ENCODE results near the gene DKK1. TPM values are rescaled to one million over a fixed set of nuclear protein-coding genes. Genes with fewer than 3 reads are reported as not detected.

Gene DKK1
- total RNA-seq, 1 donor = 0.27 TPM

GRCh38 chr10:52316001-52316400 is 1.9 kb downstream of the DKK1 start:
- peak in 1 of 3 donors; percentile 34 for DNase-seq (ENCODE audit: low read depth in 2 of 3, low spot score in 2 of 3)

DNA sequence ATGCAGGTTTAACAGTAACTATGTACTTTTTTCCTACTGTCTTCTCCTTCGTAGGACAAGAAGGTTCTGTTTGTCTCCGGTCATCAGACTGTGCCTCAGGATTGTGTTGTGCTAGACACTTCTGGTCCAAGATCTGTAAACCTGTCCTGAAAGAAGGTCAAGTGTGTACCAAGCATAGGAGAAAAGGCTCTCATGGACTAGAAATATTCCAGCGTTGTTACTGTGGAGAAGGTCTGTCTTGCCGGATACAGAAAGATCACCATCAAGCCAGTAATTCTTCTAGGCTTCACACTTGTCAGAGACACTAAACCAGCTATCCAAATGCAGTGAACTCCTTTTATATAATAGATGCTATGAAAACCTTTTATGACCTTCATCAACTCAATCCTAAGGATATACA is 2.4 kb downstream of the DKK1 start:
- no peak for DNase-seq (ENCODE audit: low read depth in 2 of 3, low spot score in 2 of 3)

DNA sequence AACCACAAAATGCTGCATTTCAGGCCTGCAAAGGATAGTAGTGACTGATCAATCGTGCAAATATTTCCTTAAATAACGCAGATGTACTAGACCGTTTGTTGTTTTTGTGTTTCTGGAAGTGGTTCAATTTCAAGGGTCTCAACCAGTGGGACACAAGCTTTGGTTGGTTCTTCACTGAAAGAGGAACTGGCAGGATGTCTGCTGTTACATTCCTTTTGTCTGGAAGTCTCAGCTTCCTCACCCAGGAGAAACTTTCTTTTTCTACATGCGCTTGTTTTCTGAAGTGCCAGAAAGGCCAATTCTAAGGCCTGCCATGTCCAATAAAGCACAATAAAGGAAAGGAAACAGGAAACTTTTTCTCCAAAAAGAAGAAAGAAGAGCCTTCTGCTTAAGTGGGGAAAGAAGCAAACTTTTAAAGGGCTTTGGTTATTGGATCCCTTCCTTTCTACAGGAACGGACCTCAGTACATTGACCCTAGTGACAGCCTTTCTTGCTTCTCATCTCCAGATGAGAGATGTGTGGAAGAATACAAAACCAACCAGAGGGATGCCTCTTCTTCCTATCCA is 4.1 kb downstream of the DKK1 start:
- no peak for DNase-seq (ENCODE audit: low read depth in 2 of 3, low spot score in 2 of 3)

- no peak for DNase-seq (ENCODE audit: low read depth in 2 of 3, low spot score in 2 of 3)
Observed at GRCh38 chr10:52318822-52319464, 4.9 kb downstream of the DKK1 start.

DNA sequence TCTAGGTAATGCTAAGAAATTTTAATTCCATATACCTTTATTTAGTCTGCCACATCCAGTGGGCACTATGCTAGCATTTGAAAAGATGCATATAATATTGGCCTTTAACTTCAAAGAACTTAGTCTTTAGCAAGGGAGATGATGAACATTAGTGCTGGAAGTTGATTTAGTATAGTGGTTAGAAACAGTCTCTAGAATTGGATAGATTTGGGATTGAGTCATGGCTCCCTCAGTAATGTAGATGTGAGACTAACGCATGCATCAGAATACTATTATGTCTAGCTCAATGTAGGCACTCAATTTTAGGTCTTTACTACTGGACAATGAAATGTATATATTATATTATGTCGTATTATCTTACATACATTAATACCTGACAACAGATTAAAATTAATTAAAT is 5.8 kb downstream of the DKK1 start:
- DNase-seq (ENCODE audit: low read depth in 2 of 3, low spot score in 2 of 3) = no peak

- DNase-seq (ENCODE audit: low read depth in 2 of 3, low spot score in 2 of 3) = no peak
Observed at GRCh38 chr10:52322323-52322722, 8.2 kb downstream of the DKK1 start.

- DNase-seq (ENCODE audit: low read depth in 2 of 3, low spot score in 2 of 3) = no peak
Observed at GRCh38 chr10:52322936-52323335, 8.9 kb downstream of the DKK1 start.

DNA sequence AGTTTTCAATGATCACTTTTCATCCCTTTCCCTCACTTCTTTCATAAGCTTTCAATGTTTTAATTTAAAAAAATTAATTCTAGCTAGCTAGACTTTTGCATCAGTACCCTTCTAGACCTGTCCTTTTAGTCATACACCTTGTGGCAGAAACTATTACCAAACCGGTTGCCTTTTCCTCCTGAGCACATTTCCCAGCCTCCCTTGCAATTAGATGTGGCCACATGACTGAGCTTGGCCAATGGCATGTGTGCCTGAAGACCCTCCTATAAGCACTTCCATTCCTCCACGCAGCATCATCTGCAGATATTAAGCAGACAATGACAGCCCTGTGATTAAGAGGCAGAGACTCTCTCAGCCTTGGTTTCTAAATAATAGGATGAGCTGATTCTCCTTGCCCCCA is 12.3 kb downstream of the DKK1 start:
- DNase-seq (ENCODE audit: low read depth in 2 of 3, low spot score in 2 of 3) = no peak

- no peak for DNase-seq (ENCODE audit: low read depth in 2 of 3, low spot score in 2 of 3)
Observed at GRCh38 chr10:52331638-52332364, 17.7 kb downstream of the DKK1 start.

DNA sequence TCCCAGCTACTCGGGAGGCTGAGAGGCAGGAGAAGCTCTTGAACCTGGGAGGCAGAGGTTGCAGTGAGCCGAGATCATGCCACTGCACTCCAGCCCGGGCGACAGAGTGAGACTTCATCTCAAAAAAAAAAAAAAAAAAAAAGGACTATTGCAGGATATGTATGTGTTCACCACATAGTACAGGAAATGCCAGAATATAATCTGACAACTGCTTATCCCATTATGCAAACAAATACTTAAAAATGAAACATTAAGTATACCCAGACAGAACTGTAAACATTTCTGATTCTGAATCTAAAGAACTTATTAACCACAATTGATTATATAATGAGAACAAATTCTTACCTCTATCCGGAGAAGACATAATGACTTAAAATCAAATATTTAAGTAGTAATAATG is 18.7 kb downstream of the DKK1 start:
- DNase-seq (ENCODE audit: low read depth in 2 of 3, low spot score in 2 of 3) = no peak

DNA sequence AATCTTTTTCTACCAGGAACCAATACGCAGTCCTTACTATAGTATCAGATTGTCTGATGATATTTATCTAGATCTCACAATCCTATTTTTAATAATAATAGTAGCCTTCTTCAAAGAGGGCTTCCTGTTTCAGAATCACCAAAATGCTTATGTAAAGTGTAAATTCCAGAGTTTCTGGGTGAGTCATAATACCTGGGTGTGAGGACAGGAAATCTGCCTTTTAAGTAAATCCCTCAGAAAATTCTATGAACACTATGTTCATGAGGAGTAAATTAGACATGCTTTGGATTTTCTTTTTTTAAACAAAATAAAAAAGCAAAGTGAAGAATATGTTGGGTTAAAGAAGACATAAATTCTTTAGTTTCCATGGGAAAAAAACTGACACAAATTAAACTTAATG is 20.5 kb downstream of the DKK1 start:
- no peak for DNase-seq (ENCODE audit: low read depth in 2 of 3, low spot score in 2 of 3)

- no peak for DNase-seq (ENCODE audit: low read depth in 2 of 3, low spot score in 2 of 3)
Observed at GRCh38 chr10:52335665-52336064, 21.6 kb downstream of the DKK1 start.

DNA sequence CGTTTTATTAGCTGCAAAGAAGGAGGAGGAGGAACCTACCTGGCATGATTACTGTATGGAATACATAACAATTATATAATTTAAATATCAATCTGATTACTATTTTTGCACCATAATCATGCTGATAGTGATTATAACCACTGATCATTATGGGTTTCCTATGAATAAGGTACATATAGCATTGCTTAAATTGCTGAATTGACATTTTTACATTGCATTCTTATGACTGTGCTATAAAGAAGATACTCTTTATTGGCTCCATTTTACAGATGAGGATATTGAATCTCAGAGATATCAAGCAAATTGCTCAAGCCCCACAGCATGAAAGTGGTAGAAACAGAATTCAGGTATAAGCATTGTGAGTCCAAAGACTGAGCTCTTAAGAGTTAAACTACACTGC is 23.1 kb downstream of the DKK1 start:
- DNase-seq (ENCODE audit: low read depth in 2 of 3, low spot score in 2 of 3) = no peak

- DNase-seq (ENCODE audit: low read depth in 2 of 3, low spot score in 2 of 3) = no peak
Observed at GRCh38 chr10:52343439-52343838, 29.4 kb downstream of the DKK1 start.

GRCh38 chr10:52346394-52347326 is 32.6 kb downstream of the DKK1 start:
- DNase-seq (ENCODE audit: low read depth in 2 of 3, low spot score in 2 of 3) = no peak

GRCh38 chr10:52347327-52347667 is 33.2 kb downstream of the DKK1 start:
- DNase-seq (ENCODE audit: low read depth in 2 of 3, low spot score in 2 of 3) = no peak

GRCh38 chr10:52348037-52348564 is 34.0 kb downstream of the DKK1 start:
- DNase-seq (ENCODE audit: low read depth in 2 of 3, low spot score in 2 of 3) = no peak

- DNase-seq (ENCODE audit: low read depth in 2 of 3, low spot score in 2 of 3) = no peak
Observed at GRCh38 chr10:52351914-52352330, 37.8 kb downstream of the DKK1 start.

- DNase-seq (ENCODE audit: low read depth in 2 of 3, low spot score in 2 of 3) = no peak
Observed at GRCh38 chr10:52353205-52353604, 39.1 kb downstream of the DKK1 start.

DNA sequence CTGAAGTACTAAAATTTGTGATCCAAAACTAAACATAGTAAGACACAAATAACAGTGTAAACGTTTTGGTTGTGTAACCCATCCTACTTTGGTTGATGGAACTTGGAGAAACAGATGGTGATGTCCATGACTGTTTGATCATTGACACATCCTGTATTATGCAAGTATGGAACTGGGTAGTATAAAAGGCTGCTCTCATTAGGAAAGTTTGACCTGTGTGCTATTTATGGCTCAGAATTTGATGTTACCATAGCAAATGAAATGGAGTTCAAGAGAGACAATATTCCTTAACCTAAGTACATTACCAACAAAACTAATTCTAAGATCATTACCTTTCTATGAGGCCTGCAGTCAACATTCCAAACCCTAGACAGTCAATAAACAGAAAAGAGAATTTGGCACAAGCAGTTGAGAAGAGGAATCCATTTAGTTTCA is 39.9 kb downstream of the DKK1 start:
- DNase-seq (ENCODE audit: low read depth in 2 of 3, low spot score in 2 of 3) = no peak

- DNase-seq (ENCODE audit: low read depth in 2 of 3, low spot score in 2 of 3) = peak in 2 of 3 donors; percentile 18 to 24
Observed at GRCh38 chr10:52357971-52358370, 43.9 kb downstream of the DKK1 start.
